OCI-LY3 (cell line): ENCODE data around the gene CTSS.

Experiments used
- H2AFZ ChIP-seq: fragments of 200-600, 300-600 bp; shearing (Covaris generic); 2 replicates; pipeline ENCODE4 v1.6.0; 2014; ENCODE audit warnings: antibody characterized with exemption, low read depth, low read length
- H3K27ac ChIP-seq: fragments of 200-600, 300-600 bp; sonication (generic); 2 replicates; pipeline ENCODE4 v1.5.1; 2014; ENCODE audit warnings: mild to moderate bottlenecking, low read length, moderate library complexity, mixed read lengths
- H3K27me3 ChIP-seq: fragments of 200-600, 300-600 bp; sonication (generic); 2 replicates; pipeline ENCODE4 v1.6.1; 2014; ENCODE audit warnings: low read depth, low read length, mixed read lengths
- H3K36me3 ChIP-seq: fragments of 200-600, 300-600 bp; sonication (generic); replicated peaks from 2 replicates; pipeline ENCODE3; 2014; ENCODE audit warnings: low read depth, low read length, mixed read lengths
- H3K4me1 ChIP-seq: fragments of 300-600, 200-600 bp; sonication (generic); 2 replicates; pipeline ENCODE4 v1.6.1; 2014; ENCODE audit warnings: low read length, mixed read lengths
- H3K4me2 ChIP-seq: fragments of 200-600, 300-600 bp; sonication (generic); 2 replicates; pipeline ENCODE4 v1.6.1; 2014; ENCODE audit warnings: low read length, mixed read lengths
- H3K4me3 ChIP-seq: fragments of 300-600, 200-600 bp; sonication (generic); 2 replicates; pipeline ENCODE4 v1.5.1; 2014; ENCODE audit warnings: antibody characterized with exemption, mild to moderate bottlenecking, low read length, moderate library complexity
- H3K79me2 ChIP-seq: fragments of 300-600, 200-600 bp; shearing (Covaris generic); 2 replicates; pipeline ENCODE4 v1.6.1; 2014; ENCODE audit warnings: mild to moderate bottlenecking, low read length, mixed read lengths
- H3K9ac ChIP-seq: fragments of 300-600, 200-600 bp; shearing (Covaris generic); 2 replicates; pipeline ENCODE4 v1.6.0; 2014; ENCODE audit warnings: mild to moderate bottlenecking, low read length, moderate library complexity
- H3K9me3 ChIP-seq: fragments of 200-600, 300-600 bp; shearing (Covaris generic); 2 replicates; pipeline ENCODE4 v1.6.1; 2014; ENCODE audit warnings: low read length, mixed read lengths; ENCODE audit not compliant: insufficient read depth
- H4K20me1 ChIP-seq: fragments of 200-600, 300-600 bp; sonication (generic); 2 replicates; pipeline ENCODE4 v1.6.1; 2016; ENCODE audit warnings: low read length, mixed read lengths; ENCODE audit not compliant: insufficient read depth
- EZH2phosphoT487 ChIP-seq: fragments of 200-600 bp; shearing (Covaris generic); IDR thresholded peaks from 2 replicates; pipeline ENCODE4 v1.6.1; 2018; ENCODE audit warnings: antibody characterized with exemption, mixed run types, low read depth
- TF ChIP-seq, protein P1 (sequence below): fragments of 200-600, 300-600 bp; sonication (generic); IDR thresholded peaks from 2 replicates; pipeline ENCODE4 v1.5.1; 2014; ENCODE audit warnings: antibody characterized with exemption, low read length, low read depth

Gene CTSS

DNA sequence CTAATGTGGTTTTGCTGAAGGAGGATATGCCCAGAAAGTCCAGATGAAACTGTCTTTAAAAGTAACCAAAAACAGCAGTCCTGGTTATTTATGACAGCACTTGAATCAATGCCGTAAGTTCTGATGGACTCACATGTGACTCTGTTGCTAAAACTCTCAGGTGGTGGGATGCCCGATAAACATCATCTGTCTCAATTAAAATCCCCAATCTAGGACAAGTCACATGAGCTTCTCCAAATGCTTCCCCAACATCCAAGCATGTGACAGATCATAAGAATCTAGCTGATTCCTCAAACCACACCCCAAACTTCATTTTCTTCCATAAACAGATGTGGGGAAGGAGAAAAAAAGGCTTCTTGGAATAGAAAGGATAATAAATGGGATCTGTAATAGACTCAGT lies 43.3 kb upstream of the CTSS start:
- Histone ChIP-seq H3K4me3 (no peak overlapping the region), H3K79me2 (no peaks in the 10 kb centered on the region), H3K4me1 (no peaks in the 10 kb centered on the region), H2AFZ (no peak overlapping the region), H3K9me3 (no peaks in the 10 kb centered on the region), H3K36me3 (peaks cover 39% of the 10 kb centered on the region), H3K9ac (no peak overlapping the region), H3K27me3 (no peaks in the 10 kb centered on the region), H3K4me2 (no peak overlapping the region), H3K27ac (no peak overlapping the region), H4K20me1 (no peaks in the 10 kb centered on the region)
- TF ChIP-seq EZH2phosphoT487: no peak
- TF ChIP-seq, protein P1, sequence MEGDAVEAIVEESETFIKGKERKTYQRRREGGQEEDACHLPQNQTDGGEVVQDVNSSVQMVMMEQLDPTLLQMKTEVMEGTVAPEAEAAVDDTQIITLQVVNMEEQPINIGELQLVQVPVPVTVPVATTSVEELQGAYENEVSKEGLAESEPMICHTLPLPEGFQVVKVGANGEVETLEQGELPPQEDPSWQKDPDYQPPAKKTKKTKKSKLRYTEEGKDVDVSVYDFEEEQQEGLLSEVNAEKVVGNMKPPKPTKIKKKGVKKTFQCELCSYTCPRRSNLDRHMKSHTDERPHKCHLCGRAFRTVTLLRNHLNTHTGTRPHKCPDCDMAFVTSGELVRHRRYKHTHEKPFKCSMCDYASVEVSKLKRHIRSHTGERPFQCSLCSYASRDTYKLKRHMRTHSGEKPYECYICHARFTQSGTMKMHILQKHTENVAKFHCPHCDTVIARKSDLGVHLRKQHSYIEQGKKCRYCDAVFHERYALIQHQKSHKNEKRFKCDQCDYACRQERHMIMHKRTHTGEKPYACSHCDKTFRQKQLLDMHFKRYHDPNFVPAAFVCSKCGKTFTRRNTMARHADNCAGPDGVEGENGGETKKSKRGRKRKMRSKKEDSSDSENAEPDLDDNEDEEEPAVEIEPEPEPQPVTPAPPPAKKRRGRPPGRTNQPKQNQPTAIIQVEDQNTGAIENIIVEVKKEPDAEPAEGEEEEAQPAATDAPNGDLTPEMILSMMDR: no peak

DNA sequence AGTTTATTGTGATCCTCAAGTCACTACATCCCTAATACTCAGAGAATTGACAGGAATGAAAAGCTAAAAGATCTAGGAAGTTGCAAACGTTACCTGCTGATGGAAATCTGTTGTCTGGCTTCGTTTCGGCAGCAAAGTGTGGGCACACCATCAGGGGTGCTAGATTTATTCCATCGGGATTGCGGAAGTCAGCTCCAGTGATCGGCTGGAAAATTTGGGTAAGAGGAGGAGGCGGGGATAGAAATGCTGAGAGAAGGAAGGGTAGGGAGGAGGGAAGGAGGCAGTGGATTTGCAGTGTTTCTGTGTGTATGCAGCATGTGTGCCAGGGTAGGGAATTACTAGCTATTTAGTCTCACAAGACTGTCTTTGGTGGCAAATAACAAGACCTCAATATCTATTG lies 42.5 kb upstream of the CTSS start, which contains the start of gene CTSK:
TSS of gene CTSK (minus strand) at position 140 of the 400 bp plus-strand sequence. CDS start 1,455 bp downstream, outside the sequence.
- no peak within 1 kb of the TSS for H3K4me2 ChIP-seq
- no peak within 1 kb of the TSS for H2AFZ ChIP-seq
- H4K20me1 ChIP-seq: no peaks in the 10 kb centered on the region
- H3K9me3 ChIP-seq: no peaks in the 10 kb centered on the region
- no peaks in the 10 kb centered on the region for H3K79me2 ChIP-seq
- TF ChIP-seq, protein P1: no peak
- H3K4me1 ChIP-seq: no peaks in the 10 kb centered on the region
- no peak within 1 kb of the TSS for H3K9ac ChIP-seq
- no peak within 1 kb of the TSS for H3K4me3 ChIP-seq
- no peaks in the 10 kb centered on the region for H3K27me3 ChIP-seq
- peaks cover 34% of the 10 kb centered on the region for H3K36me3 ChIP-seq
- no peak within 1 kb of the TSS for H3K27ac ChIP-seq

DNA sequence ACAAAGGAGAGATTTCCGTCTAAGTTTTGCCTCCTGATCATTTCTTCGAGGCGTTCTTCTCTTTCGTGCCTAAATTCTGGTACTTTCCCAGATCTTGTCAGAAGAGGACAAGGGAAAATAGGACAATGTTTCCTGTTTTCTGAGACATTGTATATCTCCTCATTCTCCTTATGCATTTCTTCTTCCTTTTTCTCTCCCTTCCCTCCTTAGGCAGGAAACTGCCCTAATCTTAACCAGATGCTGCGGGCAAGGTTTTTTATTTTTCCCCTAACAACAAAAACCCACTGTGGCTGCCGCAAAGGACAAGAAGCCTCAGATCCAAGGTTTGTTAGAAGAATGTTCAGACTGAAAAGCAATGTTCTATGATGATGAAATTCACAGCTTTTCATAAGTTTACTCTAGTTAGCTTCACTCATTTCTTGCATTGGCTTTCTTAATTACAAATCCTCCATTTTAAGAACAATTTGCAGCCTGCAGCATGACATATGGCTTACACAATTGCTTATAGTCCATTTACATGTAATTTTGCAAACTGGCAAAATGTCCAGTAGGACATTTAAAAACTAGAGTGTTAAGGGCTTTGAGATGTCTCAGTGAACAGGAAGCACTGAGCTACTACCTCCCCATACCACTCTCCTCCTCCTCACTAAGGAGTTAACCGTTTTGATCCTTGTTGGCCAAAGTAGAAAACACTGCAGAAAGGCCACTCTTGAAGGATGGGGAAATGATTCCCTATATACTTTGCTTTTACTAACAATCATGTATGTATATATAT lies 41.9 kb upstream of the CTSS start:
- no peak overlapping the region for H3K4me2 ChIP-seq
- H3K27ac ChIP-seq: no peak overlapping the region
- no peaks in the 10 kb centered on the region for H3K9me3 ChIP-seq
- peaks cover 28% of the 10 kb centered on the region for H3K36me3 ChIP-seq
- no peak overlapping the region for H2AFZ ChIP-seq
- TF ChIP-seq, protein P1: no peak
- TF ChIP-seq EZH2phosphoT487: no peak
- no peak overlapping the region for H3K4me3 ChIP-seq
- H3K79me2 ChIP-seq: no peaks in the 10 kb centered on the region
- no peaks in the 10 kb centered on the region for H4K20me1 ChIP-seq
- H3K9ac ChIP-seq: no peak overlapping the region
- H3K4me1 ChIP-seq: no peaks in the 10 kb centered on the region
- no peaks in the 10 kb centered on the region for H3K27me3 ChIP-seq

DNA sequence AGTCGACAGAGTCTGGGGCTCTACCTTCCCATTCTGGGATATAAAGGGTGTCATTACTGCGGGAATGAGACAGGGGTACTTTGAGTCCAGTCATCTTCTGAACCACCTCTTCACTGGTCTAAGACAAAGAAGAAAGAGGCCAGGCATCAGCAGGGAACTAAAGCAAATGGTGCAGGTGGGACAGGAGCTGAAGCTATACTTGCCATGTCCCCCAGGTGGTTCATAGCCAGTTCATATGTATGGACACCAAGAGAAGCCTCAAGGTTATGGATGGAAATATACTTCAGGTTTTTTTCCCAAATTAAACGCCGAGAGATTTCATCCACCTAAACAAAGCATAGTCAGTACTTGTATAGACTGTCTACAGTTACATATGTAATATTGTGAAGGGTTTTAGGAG lies 40.3 kb upstream of the CTSS start:
- no peaks in the 10 kb centered on the region for H4K20me1 ChIP-seq
- no peak overlapping the region for H3K27ac ChIP-seq
- H3K4me2 ChIP-seq: no peak overlapping the region
- H3K4me1 ChIP-seq: no peaks in the 10 kb centered on the region
- TF ChIP-seq, protein P1: no peak
- TF ChIP-seq EZH2phosphoT487: no peak
- no peak overlapping the region for H2AFZ ChIP-seq
- no peaks in the 10 kb centered on the region for H3K9me3 ChIP-seq
- no peak overlapping the region for H3K4me3 ChIP-seq
- H3K79me2 ChIP-seq: no peaks in the 10 kb centered on the region
- no peaks in the 10 kb centered on the region for H3K27me3 ChIP-seq
- no peak overlapping the region for H3K9ac ChIP-seq
- H3K36me3 ChIP-seq: peaks cover 12% of the 10 kb centered on the region
